HG03521 (cell line): ENCODE results near the gene DUSP10.

Source experiments
- ATAC-seq: cut with Tn5 transposase; IDR thresholded peaks from one replicate; pipeline ENCODE4 v1.9.1; 2021; ENCODE audit warnings: mild to moderate bottlenecking, moderate library complexity; ENCODE audit not compliant: unreplicated experiment

DUSP10 gene

GRCh38 chr1:221766210-221766609 lies 24.3 kb upstream of the DUSP10 start:
- ATAC-seq = no peak

DNA sequence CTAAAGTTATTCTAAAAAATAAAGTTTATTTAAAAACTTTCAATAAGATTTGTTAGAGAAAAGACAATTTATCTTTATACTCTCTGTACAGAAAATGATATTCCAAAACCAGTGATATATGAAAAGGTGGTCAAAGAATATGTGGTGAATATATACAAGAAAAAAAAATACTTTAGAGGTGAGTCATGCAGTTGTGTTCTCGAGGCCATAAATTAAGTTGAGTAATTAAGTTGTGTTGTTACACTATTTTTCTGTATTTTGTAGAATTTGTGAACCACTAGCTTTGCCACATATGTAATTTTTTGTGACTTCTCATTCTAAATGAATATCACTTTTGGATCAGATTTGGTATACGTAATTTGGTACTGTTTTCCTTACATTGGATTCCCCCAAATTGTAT lies 23.6 kb upstream of the DUSP10 start:
- ATAC-seq = no peak

DNA sequence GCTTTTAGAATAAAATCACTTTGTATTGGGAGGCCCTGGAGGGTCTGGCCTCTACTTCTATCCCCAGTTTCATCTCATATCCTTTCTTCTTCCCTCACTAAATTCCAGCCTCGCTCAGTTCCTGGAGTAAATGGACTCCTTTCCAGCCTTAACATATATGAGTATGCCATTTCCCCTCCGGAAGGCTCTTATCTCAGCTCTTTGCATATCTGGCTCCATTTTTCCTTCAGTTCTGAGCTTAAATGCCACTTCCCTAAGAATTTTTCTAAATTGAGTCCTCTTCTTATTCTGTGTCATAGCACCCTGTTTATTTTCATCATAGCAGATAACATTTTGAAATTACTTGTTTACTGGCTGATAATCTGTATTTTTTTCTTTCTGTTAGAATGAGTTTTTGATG lies 20.2 kb upstream of the DUSP10 start:
- no peak for ATAC-seq

DNA sequence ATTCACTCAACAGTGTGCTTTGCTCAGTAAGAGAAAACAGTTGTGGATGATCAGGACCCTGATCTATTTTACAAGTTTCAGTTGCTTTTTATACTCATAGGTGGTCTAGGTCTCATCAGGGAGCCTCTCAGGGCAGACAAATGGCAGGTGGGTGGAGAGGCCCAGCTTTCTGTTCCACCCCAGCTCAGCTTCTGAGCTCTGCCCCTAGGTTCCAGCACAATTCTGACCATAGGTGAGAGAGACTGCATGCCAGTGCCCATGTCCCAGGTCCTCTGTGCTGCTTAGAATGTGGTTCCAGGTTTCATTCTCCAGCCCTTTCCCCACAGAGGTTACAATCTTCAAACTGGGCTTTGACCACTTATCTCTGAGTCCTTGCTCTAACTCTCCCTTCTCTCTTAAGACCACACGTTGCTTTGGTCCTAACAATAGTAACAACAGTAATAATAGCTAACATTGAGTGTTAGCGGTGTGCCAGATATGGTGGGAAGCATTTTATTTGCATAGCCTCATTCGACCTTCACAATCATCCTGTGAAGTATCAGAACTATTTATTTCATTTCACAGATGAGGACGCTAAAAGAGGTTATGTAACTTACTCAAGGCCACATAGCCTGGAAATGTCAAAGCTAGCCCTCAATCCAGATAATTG lies 19.6 kb upstream of the DUSP10 start:
- peak; percentile 63 for ATAC-seq

DNA sequence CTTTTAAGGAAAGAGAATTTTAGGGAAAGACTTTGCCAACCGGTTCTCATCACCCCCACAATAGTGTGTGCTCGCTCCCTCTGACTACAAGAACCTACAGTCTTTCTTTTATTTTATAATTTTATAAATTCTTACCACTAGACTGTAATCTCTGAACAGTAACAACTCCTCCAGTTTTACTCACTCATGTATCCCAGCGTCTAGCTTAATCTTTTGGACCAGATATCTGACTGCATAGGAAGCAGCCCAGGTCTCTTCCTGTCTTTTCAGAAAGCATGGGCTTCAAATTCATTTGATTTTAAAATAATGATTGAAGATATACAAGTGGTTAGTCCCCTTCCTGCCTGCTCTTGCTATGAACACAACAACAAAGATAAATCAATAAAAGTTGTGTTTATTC lies 19.0 kb upstream of the DUSP10 start:
- no peak for ATAC-seq

- no peak for ATAC-seq
These were observed 17.5 kb upstream of the DUSP10 start for GRCh38 chr1:221759436-221759835.

DNA sequence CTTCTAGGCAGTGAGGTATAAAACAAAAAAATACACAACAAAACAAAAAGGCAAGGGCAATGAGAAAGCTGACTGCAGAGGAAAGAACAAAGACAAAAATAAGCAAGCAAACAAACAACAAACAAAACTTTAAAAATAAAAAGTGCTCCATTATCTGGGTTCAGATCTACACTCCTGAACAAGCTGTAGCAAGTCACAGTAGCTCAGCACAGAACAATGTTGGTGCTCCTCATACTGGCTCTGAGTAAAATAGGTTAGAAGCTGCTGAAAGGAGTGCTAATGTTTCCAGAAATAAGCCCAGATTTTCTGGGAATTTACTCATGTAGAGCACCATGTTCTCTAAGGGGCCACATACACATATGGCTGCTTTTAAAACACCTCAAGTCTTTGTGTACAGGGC lies 16.6 kb upstream of the DUSP10 start:
- no peak for ATAC-seq

DNA sequence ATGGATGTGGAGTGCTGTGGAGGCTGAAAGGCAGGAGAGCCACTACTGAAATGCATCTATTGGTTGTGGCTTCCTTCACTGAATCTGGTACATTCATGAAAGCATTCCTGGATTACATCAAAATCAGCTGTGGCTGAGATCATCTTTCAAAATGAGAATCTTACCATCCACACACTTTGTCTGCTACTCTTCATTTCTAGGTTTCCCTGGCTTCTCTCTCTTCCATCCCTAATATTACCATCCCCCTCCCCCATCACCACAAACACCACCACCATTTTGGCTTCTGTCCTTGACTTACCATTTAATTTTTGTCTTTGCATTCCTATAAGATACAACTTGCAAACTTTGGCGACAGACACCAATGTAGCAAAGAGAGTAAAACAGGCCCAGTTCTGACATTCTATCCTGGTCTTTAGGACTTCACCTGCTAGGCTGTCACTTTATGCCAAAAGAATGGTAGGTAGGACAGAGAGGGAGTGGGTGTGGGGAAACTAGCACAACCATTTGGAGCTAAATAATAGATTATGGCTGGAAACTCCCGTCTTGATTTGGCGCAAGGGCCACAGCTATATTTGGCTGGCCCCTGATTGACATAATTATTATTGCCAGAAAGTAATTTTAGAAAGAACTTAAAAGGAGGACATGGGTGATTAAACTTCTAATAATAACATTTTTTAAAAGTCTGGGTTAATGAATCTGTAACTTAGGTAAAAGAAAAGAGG lies 15.1 kb upstream of the DUSP10 start:
- ATAC-seq = no peak

DNA sequence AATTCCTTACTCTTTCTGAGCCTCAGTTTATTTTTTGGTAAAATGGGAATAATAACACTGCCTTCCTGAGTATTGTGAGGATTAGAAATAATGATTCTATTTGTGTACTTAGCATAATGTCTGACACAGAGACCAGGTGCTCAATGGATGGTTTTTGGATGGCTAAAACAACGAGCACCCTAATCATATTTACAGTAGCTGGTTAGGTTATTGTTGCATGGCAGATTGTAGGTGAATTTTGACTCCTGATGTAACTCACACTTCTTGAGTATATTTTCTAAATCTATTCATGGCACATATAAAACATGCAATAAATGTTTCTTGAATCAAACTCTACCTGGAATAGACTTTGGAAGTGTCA lies 11.9 kb upstream of the DUSP10 start:
- peak; percentile 26 for ATAC-seq

- no peak for ATAC-seq
These were observed 9.5 kb upstream of the DUSP10 start for GRCh38 chr1:221751226-221751887.

GRCh38 chr1:221748981-221749380 lies 7.1 kb upstream of the DUSP10 start:
- no peak for ATAC-seq

GRCh38 chr1:221747839-221748238 lies 6.0 kb upstream of the DUSP10 start:
- no peak for ATAC-seq

DNA sequence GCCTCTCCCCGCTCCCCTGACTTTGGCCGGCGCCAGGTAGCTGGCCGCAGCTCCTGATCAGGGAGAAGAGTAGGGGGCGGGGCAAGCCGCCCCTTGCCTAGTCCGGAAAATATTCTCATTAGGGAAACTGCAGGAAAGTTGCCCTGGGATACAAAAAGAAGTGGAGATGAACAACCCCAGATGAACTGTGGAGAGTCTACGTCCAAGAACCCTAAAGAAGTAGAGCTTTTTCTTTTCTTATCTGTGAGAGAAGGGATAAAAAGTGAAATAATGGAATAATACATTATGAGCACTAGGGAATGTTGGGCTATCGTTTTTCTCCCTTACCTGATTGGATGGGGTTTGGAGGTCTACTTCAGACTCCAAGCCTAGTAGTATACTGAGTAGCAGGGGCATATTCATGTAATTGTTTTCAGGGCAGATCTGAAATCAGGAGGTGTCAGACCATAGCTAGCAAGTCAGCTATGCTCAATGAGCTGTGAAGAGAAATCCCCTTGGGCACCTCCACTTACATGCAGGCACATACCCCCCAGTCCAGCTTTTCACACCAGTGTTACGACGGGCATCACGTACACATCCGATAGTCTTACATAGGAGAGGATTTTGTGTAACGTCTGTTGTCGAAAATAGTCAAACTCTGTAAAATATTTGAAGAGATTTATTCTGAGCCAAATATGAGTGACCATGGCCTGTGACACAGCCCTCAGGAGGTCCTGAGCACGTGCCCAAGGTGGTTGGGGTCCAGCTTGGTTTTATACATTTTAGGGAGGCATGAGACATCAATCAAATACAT lies 1.7 kb upstream of the DUSP10 start:
- ATAC-seq = no peak

DNA sequence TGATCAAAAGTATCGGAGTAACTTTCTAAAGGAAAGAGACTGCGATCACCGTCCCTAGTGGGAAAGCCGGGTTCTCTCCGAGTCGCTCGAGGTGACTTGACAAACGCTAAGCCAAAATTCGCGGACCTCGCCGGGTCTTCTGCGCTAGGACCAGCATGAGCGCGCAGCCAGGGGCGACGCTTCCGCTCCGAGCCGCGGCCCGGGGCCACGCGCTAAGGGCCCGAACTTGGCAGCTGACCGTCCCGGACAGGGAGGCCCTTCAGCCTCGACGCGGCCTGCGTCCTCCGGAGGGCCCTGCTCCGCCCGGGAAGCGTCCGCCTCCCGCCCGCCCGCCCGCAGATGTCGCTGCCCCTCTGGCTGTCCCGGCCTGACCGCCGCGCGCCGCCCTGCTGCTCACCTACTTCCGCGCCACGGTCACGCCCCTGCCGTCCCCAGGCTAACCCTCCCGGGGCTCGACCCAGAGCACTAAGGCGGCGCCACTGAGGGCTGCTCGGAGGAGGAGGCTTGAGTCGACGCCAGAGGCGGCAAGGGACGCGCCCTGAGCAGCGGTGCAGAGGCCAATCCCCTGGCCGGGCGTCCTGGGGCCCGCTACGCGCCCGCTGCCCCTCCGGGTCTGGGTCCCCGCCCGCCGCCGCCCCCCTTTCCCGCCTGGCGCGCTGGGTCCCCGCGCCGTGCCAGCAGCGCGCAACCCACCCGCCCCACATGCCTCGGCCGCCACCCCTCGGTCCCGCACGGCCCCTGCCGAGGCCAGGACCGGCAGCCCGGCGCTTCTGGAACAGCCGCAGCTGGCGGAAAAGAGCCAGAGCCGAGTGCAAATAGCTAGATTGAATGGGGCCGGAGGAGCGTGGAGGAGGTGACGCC lies 896 bp upstream of the DUSP10 start:
- ATAC-seq = peak; percentile 34

GRCh38 chr1:221740993-221741702 lies 741 bp downstream of the DUSP10 start:
- ATAC-seq = no peak

DNA sequence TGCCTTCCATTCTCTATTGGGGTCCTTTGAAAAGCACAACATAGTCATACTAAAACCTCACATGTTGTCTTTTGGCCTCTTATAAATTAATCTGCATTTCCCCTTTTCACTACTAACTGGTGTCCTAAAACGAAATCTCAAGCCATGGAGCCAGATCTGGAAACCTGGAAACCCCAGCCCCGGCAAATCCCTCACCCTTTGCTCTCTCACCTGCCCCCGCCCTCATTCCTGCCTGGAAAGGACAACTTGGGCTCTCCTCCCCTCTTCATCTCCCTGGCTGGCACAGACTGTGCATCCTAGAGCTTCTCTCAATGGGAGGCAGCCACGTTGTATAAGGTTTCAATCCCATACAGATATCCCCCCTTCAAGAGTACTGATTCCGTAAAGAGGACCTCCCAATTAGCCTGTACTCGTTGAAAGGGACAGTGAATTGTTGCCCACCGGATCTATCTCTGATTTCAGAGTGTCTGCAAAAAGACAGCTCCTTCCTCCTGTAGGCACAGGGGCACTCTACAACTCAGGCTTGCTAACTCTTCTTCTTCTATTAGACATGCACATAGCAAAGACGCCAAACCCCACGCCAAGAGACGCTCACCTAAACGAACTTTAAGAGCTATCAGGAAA lies 1.4 kb downstream of the DUSP10 start:
- ATAC-seq = no peak

GRCh38 chr1:221739677-221740025 lies 2.2 kb downstream of the DUSP10 start:
- ATAC-seq = no peak

GRCh38 chr1:221739018-221739676 lies 2.7 kb downstream of the DUSP10 start:
- ATAC-seq = no peak

- ATAC-seq = no peak
These were observed 5.2 kb downstream of the DUSP10 start for GRCh38 chr1:221736714-221737113.
